K562 (cell line): ENCODE data around the gene GLYAT. TPM values are rescaled to one million over a fixed set of nuclear protein-coding genes. Genes with fewer than 3 reads are reported as not detected.
A peak's percentile ranks its signal among the peaks of the same experiment; 100 is the strongest.

Source experiments
- ATAC-seq: fragments of 200-7000 bp; cut with Tn5 transposase; 3 replicates; pipeline ENCODE4 v1.9.1; 2020; ENCODE audit warnings: moderate library complexity
- BruUV-seq: library from RNA; stranded (reverse); fragments of 400-500 nt; replicated peaks from 2 replicates; lab custom pipeline; 2021; lab: Mats Ljungman, UMichigan
- CTCF ChIA-PET: fragments of 300-600 bp; formaldehyde crosslinking; extraction: SDS; loops from one replicate; lab custom pipeline; 2021; ENCODE audit warnings: low intra/inter-chr PET ratio; lab: Yijun Ruan, JAX
- POLR2A ChIA-PET: fragments of 300-600, 350-650 bp; sonication (Branson Sonifier 250); formaldehyde crosslinking; extraction: SDS; loops from one replicate; lab custom pipeline; 2021; ENCODE audit warnings: antibody characterized with exemption, inconsistent platforms; lab: Yijun Ruan, JAX
- DNase-seq, 4 experiments: peaks; one replicate each; pipeline versions ENCODE4 v3.0.0 to v3.0.0-alpha.2; 2011 to 2018; ENCODE audit warnings: low spot score in 3 of 4, mixed read lengths in 3 of 4; ENCODE audit errors: extremely low read depth in 1 of 4
- FAIRE-seq: peaks from 2 replicates; lab custom pipeline; 2011; peaks lifted over from hg19 to GRCh38; lab: Jason Lieb, UNC
- H2AFZ ChIP-seq: 2 replicates; pipeline ENCODE4 v1.6.0; 2011; ENCODE audit warnings: low read depth, low read length, control low read depth, inconsistent platforms
- H3K27ac ChIP-seq: fragments of 200-600 bp; 3 replicates; pipeline ENCODE4 v1.8.0; 2011; ENCODE audit warnings: low read depth, mild to moderate bottlenecking, control low read depth, inconsistent platforms, low read length, moderate library complexity, mixed read lengths; ENCODE audit errors: extremely low read depth
- H3K27me3 ChIP-seq, 2 experiments: fragments of 300-600 bp in 1 of 2; 2 replicates in 1 of 2; 3 replicates in 1 of 2; pipeline versions ENCODE4 v1.6.0 to v1.8.0; 2011; ENCODE audit warnings: inconsistent platforms in 2 of 2, low read length in 2 of 2, mild to moderate bottlenecking in 1 of 2, mixed read lengths in 1 of 2, moderate library complexity in 1 of 2; ENCODE audit not compliant: control insufficient read depth in 2 of 2, insufficient read depth in 2 of 2
- H3K36me3 ChIP-seq: fragments of 300-600 bp; 3 replicates; pipeline ENCODE4 v1.8.0; 2011; ENCODE audit warnings: mild to moderate bottlenecking, low read length, inconsistent platforms; ENCODE audit not compliant: control insufficient read depth, insufficient read depth
- H3K4me1 ChIP-seq, 2 experiments: fragments of 200-600 bp in 1 of 2; replicated peaks in 1 of 2; 2 replicates in 1 of 2; 3 replicates in 1 of 2; pipeline versions ENCODE4 v1.5.1 to v1.8.0; 2011; ENCODE audit warnings: inconsistent platforms in 2 of 2, low read length in 2 of 2, mild to moderate bottlenecking in 1 of 2, mixed read lengths in 1 of 2, moderate library complexity in 1 of 2; ENCODE audit not compliant: control insufficient read depth in 2 of 2, insufficient read depth in 2 of 2
- H3K4me2 ChIP-seq: 2 replicates; pipeline ENCODE4 v1.6.1; 2011; ENCODE audit warnings: low read length, control low read depth, inconsistent platforms, mixed read lengths; ENCODE audit not compliant: insufficient read depth
- H3K4me3 ChIP-seq: fragments of 200-600 bp; sonication (generic), shearing (Covaris generic); 2 replicates; pipeline ENCODE4 v1.5.1; 2016; ENCODE audit warnings: control low read depth, inconsistent platforms
- H3K79me2 ChIP-seq: fragments of 200-600 bp; 3 replicates; pipeline ENCODE4 v1.8.0; 2011; ENCODE audit warnings: low read length, inconsistent platforms; ENCODE audit not compliant: control insufficient read depth, insufficient read depth
- H3K9ac ChIP-seq, 2 experiments: 2 replicates each; pipeline versions ENCODE4 v1.6.0 to v1.6.1; 2011; ENCODE audit warnings: low read depth in 2 of 2, low read length in 2 of 2, control low read depth in 1 of 2, inconsistent platforms in 1 of 2, mild to moderate bottlenecking in 1 of 2, mixed read lengths in 1 of 2; ENCODE audit not compliant: insufficient read depth in 1 of 2
- H3K9me1 ChIP-seq: one replicate; pipeline ENCODE4 v1.6.0; 2011; ENCODE audit warnings: inconsistent platforms, mild to moderate bottlenecking, low read length, moderate library complexity; ENCODE audit not compliant: control insufficient read depth, insufficient read depth
- H3K9me3 ChIP-seq: replicated peaks from 2 replicates; pipeline ENCODE4 v1.5.1; 2011; ENCODE audit warnings: low read depth, low read length, inconsistent platforms; ENCODE audit not compliant: control insufficient read depth, insufficient read depth
- H4K20me1 ChIP-seq: replicated peaks from 2 replicates; pipeline ENCODE4 v1.6.1; 2011; ENCODE audit warnings: low read length, inconsistent platforms, mixed read lengths; ENCODE audit not compliant: control insufficient read depth, insufficient read depth
- HMBOX1 ChIP-seq: sonication (generic); IDR thresholded peaks from 2 replicates; pipeline ENCODE4 v1.6.1; 2016
- SRSF3 ChIP-seq: fragments of 200-400 bp; formaldehyde crosslinking; IDR thresholded peaks from 2 replicates; pipeline ENCODE4 v1.6.1; 2016; ENCODE audit warnings: mild to moderate bottlenecking, low read length, moderate library complexity; ENCODE audit not compliant: insufficient read depth
- ZNF280B ChIP-seq: fragments of 250-450 bp; sonication (Bioruptor Pico); IDR thresholded peaks from 2 replicates; pipeline ENCODE4 v1.5.1; 2021; ENCODE audit warnings: mild to moderate bottlenecking
- WGBS: fragments of 100-300 bp; shearing (Covaris generic); methylation state at CpG from one replicate; pipeline ENCODE4 v1.1.6; 2016; ENCODE audit warnings: low coverage, mixed read lengths; ENCODE audit not compliant: insufficient coverage; ENCODE audit errors: missing lambda C conversion rate; 5-methylcytosine and 5-hydroxymethylcytosine counted together
- in situ Hi-C: fragments of 300-500 bp; cut with MboI; formaldehyde crosslinking; loops from 4 replicates; pipeline ENCODE4 v1.15.0; 2018; ENCODE audit warnings: inconsistent platforms, mixed read lengths
- intact Hi-C: fragments of 100-400 bp; cut with micrococcal nuclease; formaldehyde crosslinking; loops from 2 replicates; pipeline ENCODE4 v1.14.2; 2022
- polyA plus RNA-seq, 8 experiments: library from polyadenylated mRNA; depleted of rRNA in 4 of 8; stranded (reverse) in 5 of 8; unstranded in 3 of 8; fragments of >200 nt; fragmentation: Nextera tagmentation in 2 of 8; fragmentation: Illumina TruSeq in 1 of 8; extraction: Ambion mirVana in 2 of 8; extraction: Trizol in 1 of 8; gene quantifications; 2 replicates each; pipeline versions ENCODE4 v1.2.1 to v1.2.3, GENCODE V29; 2011 to 2014; ENCODE audit warnings: inconsistent platforms in 1 of 8, missing spikeins in 1 of 8
- total RNA-seq, 7 experiments: library from RNA; depleted of rRNA in 6 of 7; stranded (reverse); fragments of >200 nt in 6 of 7; fragmentation: Illumina TruSeq in 2 of 7; extraction: Trizol in 2 of 7; gene quantifications; 2 replicates each; pipeline versions ENCODE4 v1.2.1 to v1.2.3, GENCODE V29; 2011 to 2021; ENCODE audit warnings: low replicate concordance in 1 of 7

GLYAT gene
- total and polyA plus RNA-seq, 9 of the 15 experiments (the other 6 are each of a cell fraction or from before 2014, with no cell fraction given): not detected

- ChIA-PET POLR2A (no interaction called here), CTCF (no interaction called here)
- Histone ChIP-seq H3K9me3 (peaks cover 10% of the 10 kb centered on the region), H3K27me3 (no peaks in the 10 kb centered on the region), H3K9ac (peak overlapping the region; percentile 8 to 45; a peak in 3 of 4 replicates), H3K27ac (peak overlapping the region; percentile 81), H4K20me1 (no peaks in the 10 kb centered on the region), H3K79me2 (peaks cover 13% of the 10 kb centered on the region), H2AFZ (peak overlapping the region; percentile 60), H3K4me2 (peak overlapping the region; percentile 1; the same call in 1 of the 2 replicates), H3K9me1 (no peaks in the 10 kb centered on the region), H3K4me3 (no peak overlapping the region), H3K36me3 (peaks cover 7% of the 10 kb centered on the region; the same call in 2 of the 3 replicates), H3K4me1 (peaks cover 11 to 73% of the 10 kb centered on the region in 2 experiments)
- intact Hi-C loops (loop anchor here (5.0 to 10.0 kb wide), 2 partner anchors 58 to 370 kb away; partner anchors contain the start of gene FAM111A), in situ Hi-C loops (no loop called here)
- WGBS: 58% methylated on average over 5 of the region's 5 CpGs
- BruUV-seq: no TSS peak
- TF ChIP-seq HMBOX1: peak; percentile 77
- TF ChIP-seq ZNF280B: no peak
- no peak for TF ChIP-seq SRSF3
- ATAC-seq (no peak), DNase-seq (no peak), FAIRE-seq (no peak)
These were observed 43.4 kb upstream of the GLYAT start for GRCh38 chr11:58775066-58775708.
